ENCODE data around the gene UBE2L6. TPM values are rescaled to one million over a fixed set of nuclear protein-coding genes. Genes with fewer than 3 reads are reported as not detected.

UBE2L6 gene
- total and polyA plus RNA-seq, 2 experiments from 2014 or later: 41.5 to 75.9 TPM

DNA sequence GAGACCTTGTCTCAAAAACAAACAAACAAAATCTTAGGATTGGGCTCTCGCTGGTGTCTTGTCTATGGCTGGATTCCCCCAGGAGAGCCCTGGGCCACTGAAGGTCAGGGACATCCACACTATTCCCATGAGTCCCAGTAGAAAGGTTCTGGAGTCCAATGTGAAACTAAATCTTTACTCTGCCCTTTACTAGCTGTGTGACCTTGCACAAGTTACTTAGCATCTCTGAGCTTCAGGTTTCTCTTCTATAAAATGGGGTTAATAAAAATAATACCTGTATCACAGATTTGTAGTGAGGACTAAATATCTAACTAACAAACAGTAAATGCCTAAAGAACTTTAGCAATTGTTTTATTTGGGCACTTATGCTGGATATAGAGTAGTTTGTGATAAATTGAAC lies 61.0 kb downstream of the UBE2L6 start:
- no peaks in the 10 kb centered on the region for H3K9me3 ChIP-seq (ENCODE audit: low read depth)
- H3K9ac ChIP-seq: no peak overlapping the region
- H4K20me1 ChIP-seq (ENCODE audit: insufficient read depth): no peaks in the 10 kb centered on the region
- H3K36me3 ChIP-seq (ENCODE audit: low read depth): no peaks in the 10 kb centered on the region
- H3K27me3 ChIP-seq (replicated peaks; ENCODE audit: insufficient read depth): no peaks in the 10 kb centered on the region
- 100% methylated on average over 1 of the region's 1 CpG for WGBS, 2 experiments (ENCODE audit: low coverage in 1 of 2, low lambda C conversion rate in 2 of 2, missing lambda C conversion rate in 2 of 2)
- no peak overlapping the region for H3K4me2 ChIP-seq (ENCODE audit: unreplicated experiment)
- no peak for DNase-seq
- no peaks in the 10 kb centered on the region for H3K4me1 ChIP-seq (ENCODE audit: insufficient read depth)
- H3K79me2 ChIP-seq (ENCODE audit: insufficient read depth): no peaks in the 10 kb centered on the region
- no peaks in the 10 kb centered on the region for H3F3A ChIP-seq (ENCODE audit: insufficient read depth)
- no peak overlapping the region for H3K4me3 ChIP-seq
- no peak overlapping the region for H3K27ac ChIP-seq
- no peak overlapping the region for H2AFZ ChIP-seq
- TF ChIP-seq EZH2phosphoT487 (IDR thresholded peaks at IDR 0.05; ENCODE audit: insufficient read depth, low read depth): no peak
- no peak for TF ChIP-seq EZH2 (IDR thresholded peaks at IDR 0.05; ENCODE audit: insufficient read depth, poor library complexity, severe bottlenecking)
- in situ Hi-C loops (cut with MboI): no loop called here
- no peaks in the 10 kb centered on the region for H3K9me2 ChIP-seq (ENCODE audit: insufficient read depth)

DNA sequence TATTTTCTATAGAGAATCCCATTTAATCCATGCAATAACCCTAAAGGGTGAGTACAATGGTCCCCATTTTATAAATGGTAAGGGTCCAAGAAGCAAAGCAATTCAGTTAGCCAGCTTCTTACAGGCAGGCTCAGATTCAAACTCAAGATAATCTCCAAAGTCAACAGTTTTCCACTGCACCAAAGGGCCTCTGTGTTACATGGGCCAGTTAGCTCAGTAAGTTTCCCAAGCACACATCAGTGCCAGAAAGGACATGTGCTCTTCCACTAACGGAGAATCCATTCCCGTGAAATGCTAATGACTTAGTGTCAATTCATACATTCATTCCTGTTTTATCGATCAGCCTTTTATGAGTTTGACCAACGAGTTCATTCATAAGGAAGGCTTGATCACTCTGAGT lies 63.0 kb downstream of the UBE2L6 start:
- Histone ChIP-seq H3K4me1 (ENCODE audit: insufficient read depth) (no peaks in the 10 kb centered on the region), H3K9me2 (ENCODE audit: insufficient read depth) (no peaks in the 10 kb centered on the region), H3K27ac (no peak overlapping the region), H3F3A (ENCODE audit: insufficient read depth) (no peaks in the 10 kb centered on the region), H3K36me3 (ENCODE audit: low read depth) (no peaks in the 10 kb centered on the region), H3K4me2 (ENCODE audit: unreplicated experiment) (no peak overlapping the region), H3K9ac (no peak overlapping the region), H3K4me3 (no peak overlapping the region), H3K9me3 (ENCODE audit: low read depth) (no peaks in the 10 kb centered on the region), H4K20me1 (ENCODE audit: insufficient read depth) (no peaks in the 10 kb centered on the region), H2AFZ (no peak overlapping the region), H3K79me2 (ENCODE audit: insufficient read depth) (no peaks in the 10 kb centered on the region), H3K27me3 (replicated peaks; ENCODE audit: insufficient read depth) (no peaks in the 10 kb centered on the region)
- no peak for TF ChIP-seq EZH2phosphoT487 (IDR thresholded peaks at IDR 0.05; ENCODE audit: insufficient read depth, low read depth)
- no peak for TF ChIP-seq EZH2 (IDR thresholded peaks at IDR 0.05; ENCODE audit: insufficient read depth, poor library complexity, severe bottlenecking)
- 75 to 77% methylated on average over 4 of the region's 4 CpGs for WGBS, 2 experiments (ENCODE audit: low coverage in 1 of 2, low lambda C conversion rate in 2 of 2, missing lambda C conversion rate in 2 of 2)
- in situ Hi-C loops (cut with MboI): no loop called here
- DNase-seq: no peak

DNA sequence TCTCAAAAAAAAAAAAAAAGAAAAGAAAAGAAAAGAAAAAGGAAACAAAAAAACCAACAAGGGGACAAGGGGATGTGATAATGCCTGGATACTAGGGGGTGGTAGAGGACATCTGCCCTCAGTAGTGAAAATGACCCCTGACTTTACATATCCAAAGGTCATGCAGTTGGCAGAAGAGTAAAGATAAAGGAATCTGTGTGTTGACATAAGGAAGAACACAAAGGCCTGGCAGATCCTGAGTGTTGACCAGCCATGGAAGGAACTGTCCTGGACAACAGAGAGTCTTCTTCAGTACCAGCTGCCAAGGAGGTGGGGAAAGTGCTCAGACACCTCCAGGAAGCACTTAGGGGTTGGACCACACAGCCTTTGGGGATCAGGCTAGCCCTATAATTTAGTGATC lies 64.6 kb downstream of the UBE2L6 start:
- TF ChIP-seq EZH2 (IDR thresholded peaks at IDR 0.05; ENCODE audit: insufficient read depth, poor library complexity, severe bottlenecking): no peak
- TF ChIP-seq EZH2phosphoT487 (IDR thresholded peaks at IDR 0.05; ENCODE audit: insufficient read depth, low read depth): no peak
- Histone ChIP-seq H2AFZ (no peak overlapping the region), H3K9ac (no peak overlapping the region), H3K79me2 (ENCODE audit: insufficient read depth) (no peaks in the 10 kb centered on the region), H3K27me3 (replicated peaks; ENCODE audit: insufficient read depth) (no peaks in the 10 kb centered on the region), H3K36me3 (ENCODE audit: low read depth) (no peaks in the 10 kb centered on the region), H3F3A (ENCODE audit: insufficient read depth) (no peaks in the 10 kb centered on the region), H3K9me3 (ENCODE audit: low read depth) (no peaks in the 10 kb centered on the region), H3K4me2 (ENCODE audit: unreplicated experiment) (no peak overlapping the region), H3K4me1 (ENCODE audit: insufficient read depth) (no peaks in the 10 kb centered on the region), H3K27ac (no peak overlapping the region), H3K9me2 (ENCODE audit: insufficient read depth) (no peaks in the 10 kb centered on the region), H3K4me3 (no peak overlapping the region), H4K20me1 (ENCODE audit: insufficient read depth) (no peaks in the 10 kb centered on the region)
- in situ Hi-C loops (cut with MboI): no loop called here
- no peak for DNase-seq

DNA sequence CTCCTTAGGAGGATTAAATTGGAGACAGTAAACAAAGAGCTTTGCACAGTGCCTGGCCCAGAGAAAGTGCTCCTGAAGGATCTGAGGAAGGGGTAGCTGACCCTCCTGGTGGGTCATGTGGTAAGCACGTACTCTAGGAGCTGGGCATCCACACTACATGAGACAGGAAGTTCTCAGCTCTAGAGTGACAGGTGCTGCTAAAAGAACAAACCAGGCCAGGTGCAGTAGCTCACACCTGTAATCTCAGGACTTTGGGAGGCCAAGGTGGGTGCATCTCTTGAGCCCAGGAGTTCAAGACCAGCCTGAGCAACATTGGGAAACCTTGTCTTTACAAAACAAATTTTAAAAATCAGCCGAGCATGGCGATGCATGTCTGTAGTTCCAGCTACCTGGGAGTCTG lies 65.1 kb downstream of the UBE2L6 start:
- H3K79me2 ChIP-seq (ENCODE audit: insufficient read depth): no peaks in the 10 kb centered on the region
- no peak for DNase-seq
- H4K20me1 ChIP-seq (ENCODE audit: insufficient read depth): no peaks in the 10 kb centered on the region
- no peak overlapping the region for H3K27ac ChIP-seq
- no peaks in the 10 kb centered on the region for H3K9me3 ChIP-seq (ENCODE audit: low read depth)
- H3K9me2 ChIP-seq (ENCODE audit: insufficient read depth): no peaks in the 10 kb centered on the region
- no peak overlapping the region for H3K4me2 ChIP-seq (ENCODE audit: unreplicated experiment)
- TF ChIP-seq EZH2phosphoT487 (IDR thresholded peaks at IDR 0.05; ENCODE audit: insufficient read depth, low read depth) (no peak), EZH2 (IDR thresholded peaks at IDR 0.05; ENCODE audit: insufficient read depth, poor library complexity, severe bottlenecking) (no peak)
- WGBS, 2 experiments (ENCODE audit: low coverage in 1 of 2, low lambda C conversion rate in 2 of 2, missing lambda C conversion rate in 2 of 2): 93 to 95% methylated on average over 3 of the region's 3 CpGs
- in situ Hi-C loops (cut with MboI): no loop called here
- H3K4me1 ChIP-seq (ENCODE audit: insufficient read depth): no peaks in the 10 kb centered on the region
- H3K4me3 ChIP-seq: no peak overlapping the region
- H2AFZ ChIP-seq: no peak overlapping the region
- H3K36me3 ChIP-seq (ENCODE audit: low read depth): no peaks in the 10 kb centered on the region
- H3F3A ChIP-seq (ENCODE audit: insufficient read depth): no peaks in the 10 kb centered on the region
- no peak overlapping the region for H3K9ac ChIP-seq
- no peaks in the 10 kb centered on the region for H3K27me3 ChIP-seq (replicated peaks; ENCODE audit: insufficient read depth)

DNA sequence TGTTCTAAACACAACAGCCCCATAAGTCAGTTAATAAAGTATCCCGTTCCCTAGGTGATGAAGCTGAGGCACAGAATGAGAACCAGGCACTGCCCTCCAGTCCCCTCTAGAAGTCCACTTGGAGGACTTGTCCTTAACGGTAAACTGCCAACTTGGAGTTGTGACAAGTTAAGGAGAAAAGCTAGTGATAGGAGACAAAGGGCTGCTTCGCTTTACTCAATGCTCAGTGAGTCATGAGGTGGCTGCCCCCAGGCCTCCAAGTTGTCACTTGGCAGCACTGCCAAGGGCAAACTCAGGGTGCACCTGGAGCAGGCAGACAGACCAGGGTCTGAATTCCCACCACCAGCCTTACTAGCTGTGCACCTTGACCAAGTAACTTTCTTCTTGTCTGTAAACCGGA lies 65.5 kb downstream of the UBE2L6 start:
- Histone ChIP-seq H3K4me1 (ENCODE audit: insufficient read depth) (no peaks in the 10 kb centered on the region), H3K36me3 (ENCODE audit: low read depth) (no peaks in the 10 kb centered on the region), H3K4me2 (ENCODE audit: unreplicated experiment) (no peak overlapping the region), H3K9ac (no peak overlapping the region), H3K9me3 (ENCODE audit: low read depth) (no peaks in the 10 kb centered on the region), H3K27ac (no peak overlapping the region), H3K79me2 (ENCODE audit: insufficient read depth) (no peaks in the 10 kb centered on the region), H3K4me3 (no peak overlapping the region), H3F3A (ENCODE audit: insufficient read depth) (no peaks in the 10 kb centered on the region), H3K9me2 (ENCODE audit: insufficient read depth) (no peaks in the 10 kb centered on the region), H4K20me1 (ENCODE audit: insufficient read depth) (no peaks in the 10 kb centered on the region), H2AFZ (no peak overlapping the region), H3K27me3 (replicated peaks; ENCODE audit: insufficient read depth) (no peaks in the 10 kb centered on the region)
- peak; percentile 35 for DNase-seq
- in situ Hi-C loops (cut with MboI): no loop called here
- no peak for TF ChIP-seq EZH2 (IDR thresholded peaks at IDR 0.05; ENCODE audit: insufficient read depth, poor library complexity, severe bottlenecking)
- TF ChIP-seq EZH2phosphoT487 (IDR thresholded peaks at IDR 0.05; ENCODE audit: insufficient read depth, low read depth): no peak
- WGBS, 2 experiments (ENCODE audit: low coverage in 1 of 2, low lambda C conversion rate in 2 of 2, missing lambda C conversion rate in 2 of 2): 58 to 62% methylated on average over 4 of the region's 4 CpGs

Small RNA genes within 50 kb of the gene (small RNA-seq; reads per million reads assigned to genes)
- not detected for gene RN7SL605P (ENCODE audit: low read depth, low replicate concordance)

Other genes with a start within 250 kb of the UBE2L6 start
- 89.7 and 92.1 TPM in 2 replicates for gene TNKS1BP1, start 242.7 kb downstream of the UBE2L6 start, total RNA-seq (2014; rRNA removed; shearing (Covaris generic))
- 88.2 and 88.8 TPM in 2 replicates for gene TNKS1BP1, start 242.7 kb downstream of the UBE2L6 start, polyA plus RNA-seq (2016; fragmentation: Nextera tagmentation; extraction: Ambion mirVana)
- gene SSRP1, start 231.8 kb downstream of the UBE2L6 start, total RNA-seq (2014; rRNA removed; shearing (Covaris generic)): 69.2 and 76.2 TPM in 2 replicates
- 29.3 and 32.9 TPM in 2 replicates for gene SSRP1, start 231.8 kb downstream of the UBE2L6 start, polyA plus RNA-seq (2016; fragmentation: Nextera tagmentation; extraction: Ambion mirVana)
- gene P2RX3, start 229.3 kb downstream of the UBE2L6 start, total RNA-seq (2014; rRNA removed; shearing (Covaris generic)): not detected in 2 replicates
- 0.10 TPM in 1 of 2 replicates, not detected in the other for gene P2RX3, start 229.3 kb downstream of the UBE2L6 start, polyA plus RNA-seq (2016; fragmentation: Nextera tagmentation; extraction: Ambion mirVana)
- gene PRG3, start 186.5 kb downstream of the UBE2L6 start, total RNA-seq (2014; rRNA removed; shearing (Covaris generic)): not detected in 2 replicates
- not detected in 2 replicates for gene PRG3, start 186.5 kb downstream of the UBE2L6 start, polyA plus RNA-seq (2016; fragmentation: Nextera tagmentation; extraction: Ambion mirVana)
- 0.51 and 2.2 TPM in 2 replicates for gene PRG2, start 177.0 kb downstream of the UBE2L6 start, total RNA-seq (2014; rRNA removed; shearing (Covaris generic))
- 2.6 and 2.8 TPM in 2 replicates for gene PRG2, start 177.0 kb downstream of the UBE2L6 start, polyA plus RNA-seq (2016; fragmentation: Nextera tagmentation; extraction: Ambion mirVana)
- 23.2 and 57.7 TPM in 2 replicates for gene SLC43A3, start 140.6 kb downstream of the UBE2L6 start, total RNA-seq (2014; rRNA removed; shearing (Covaris generic))
- gene SLC43A3, start 140.6 kb downstream of the UBE2L6 start, polyA plus RNA-seq (2016; fragmentation: Nextera tagmentation; extraction: Ambion mirVana): 33.3 and 33.4 TPM in 2 replicates
- 0.32 TPM in 1 of 2 replicates, not detected in the other for gene RTN4RL2, start 107.1 kb downstream of the UBE2L6 start, total RNA-seq (2014; rRNA removed; shearing (Covaris generic))
- 0.80 and 1.1 TPM in 2 replicates for gene RTN4RL2, start 107.1 kb downstream of the UBE2L6 start, polyA plus RNA-seq (2016; fragmentation: Nextera tagmentation; extraction: Ambion mirVana)
- 6.2 and 9.3 TPM in 2 replicates for gene SLC43A1, start 52.0 kb downstream of the UBE2L6 start, total RNA-seq (2014; rRNA removed; shearing (Covaris generic))
- 7.1 and 7.7 TPM in 2 replicates for gene SLC43A1, start 52.0 kb downstream of the UBE2L6 start, polyA plus RNA-seq (2016; fragmentation: Nextera tagmentation; extraction: Ambion mirVana)
- 29.0 and 48.3 TPM in 2 replicates for gene TIMM10, start 36.9 kb downstream of the UBE2L6 start, total RNA-seq (2014; rRNA removed; shearing (Covaris generic))
- 73.4 and 78.3 TPM in 2 replicates for gene TIMM10, start 36.9 kb downstream of the UBE2L6 start, polyA plus RNA-seq (2016; fragmentation: Nextera tagmentation; extraction: Ambion mirVana)
- not detected in 2 replicates for gene SMTNL1, start 30.1 kb downstream of the UBE2L6 start, total RNA-seq (2014; rRNA removed; shearing (Covaris generic))
- not detected in 2 replicates for gene SMTNL1, start 30.1 kb downstream of the UBE2L6 start, polyA plus RNA-seq (2016; fragmentation: Nextera tagmentation; extraction: Ambion mirVana)
- 98.0 and 147 TPM in 2 replicates for gene SERPING1, start 30.0 kb upstream of the UBE2L6 start, total RNA-seq (2014; rRNA removed; shearing (Covaris generic))
- 319 and 327 TPM in 2 replicates for gene SERPING1, start 30.0 kb upstream of the UBE2L6 start, polyA plus RNA-seq (2016; fragmentation: Nextera tagmentation; extraction: Ambion mirVana)
- 1.7 TPM in 1 of 2 replicates, not detected in the other for gene YPEL4, start 82.2 kb upstream of the UBE2L6 start, total RNA-seq (2014; rRNA removed; shearing (Covaris generic))
- 0.35 and 0.49 TPM in 2 replicates for gene YPEL4, start 82.2 kb upstream of the UBE2L6 start, polyA plus RNA-seq (2016; fragmentation: Nextera tagmentation; extraction: Ambion mirVana)
- 19.6 and 21.0 TPM in 2 replicates for gene CLP1, start 90.1 kb upstream of the UBE2L6 start, total RNA-seq (2014; rRNA removed; shearing (Covaris generic))
- 16.2 and 16.4 TPM in 2 replicates for gene CLP1, start 90.1 kb upstream of the UBE2L6 start, polyA plus RNA-seq (2016; fragmentation: Nextera tagmentation; extraction: Ambion mirVana)
- 43.6 and 52.5 TPM in 2 replicates for gene ZDHHC5, start 100.4 kb upstream of the UBE2L6 start, total RNA-seq (2014; rRNA removed; shearing (Covaris generic))
- 35.8 and 36.7 TPM in 2 replicates for gene ZDHHC5, start 100.4 kb upstream of the UBE2L6 start, polyA plus RNA-seq (2016; fragmentation: Nextera tagmentation; extraction: Ambion mirVana)
- 17.7 and 33.4 TPM in 2 replicates for gene MED19, start 144.5 kb upstream of the UBE2L6 start, total RNA-seq (2014; rRNA removed; shearing (Covaris generic))
- 37.1 and 39.6 TPM in 2 replicates for gene MED19, start 144.5 kb upstream of the UBE2L6 start, polyA plus RNA-seq (2016; fragmentation: Nextera tagmentation; extraction: Ambion mirVana)
- 68.5 and 88.1 TPM in 2 replicates for gene TMX2, start 144.9 kb upstream of the UBE2L6 start, total RNA-seq (2014; rRNA removed; shearing (Covaris generic))
- gene TMX2, start 144.9 kb upstream of the UBE2L6 start, polyA plus RNA-seq (2016; fragmentation: Nextera tagmentation; extraction: Ambion mirVana): 101 and 105 TPM in 2 replicates
- 96.6 and 123 TPM in 2 replicates for gene SELENOH, start 173.8 kb upstream of the UBE2L6 start, total RNA-seq (2014; rRNA removed; shearing (Covaris generic))
- gene SELENOH, start 173.8 kb upstream of the UBE2L6 start, polyA plus RNA-seq (2016; fragmentation: Nextera tagmentation; extraction: Ambion mirVana): 181 and 184 TPM in 2 replicates
- gene BTBD18, start 184.1 kb upstream of the UBE2L6 start, total RNA-seq (2014; rRNA removed; shearing (Covaris generic)): not detected in 2 replicates
- 0.10 TPM in 1 of 2 replicates, not detected in the other for gene BTBD18, start 184.1 kb upstream of the UBE2L6 start, polyA plus RNA-seq (2016; fragmentation: Nextera tagmentation; extraction: Ambion mirVana)
- gene CTNND1, start 194.1 kb upstream of the UBE2L6 start, total RNA-seq (2014; rRNA removed; shearing (Covaris generic)): 94.2 and 101 TPM in 2 replicates
- 64.5 and 66.9 TPM in 2 replicates for gene CTNND1, start 194.1 kb upstream of the UBE2L6 start, polyA plus RNA-seq (2016; fragmentation: Nextera tagmentation; extraction: Ambion mirVana)

Data from GM23248 (cell line).